K562 (cell line): ENCODE data around the gene ZCCHC24. TPM values are rescaled to one million over a fixed set of nuclear protein-coding genes. Genes with fewer than 3 reads are reported as not detected.

ENCODE experiments used
- CBFA2T2 ChIP-seq: fragments of 450-650 bp; conservative IDR thresholded peaks from 2 replicates; pipeline ENCODE4 v1.6.1; 2017; ENCODE audit warnings: mild to moderate bottlenecking
- DDX20 ChIP-seq: fragments of 450-650 bp; IDR thresholded peaks from 2 replicates; pipeline ENCODE4 v1.6.1; 2016; ENCODE audit warnings: missing genetic modification characterization, low read depth, mild to moderate bottlenecking, missing compliant biosample characterization, moderate library complexity
- E2F3 ChIP-seq: fragments of 250-450 bp; sonication (Bioruptor Pico); IDR thresholded peaks from 2 replicates; pipeline ENCODE4 v1.4.0; 2020; ENCODE audit warnings: mild to moderate bottlenecking
- GTF2F1 ChIP-seq: IDR thresholded peaks from 2 replicates; pipeline ENCODE4 v1.6.1; 2011; ENCODE audit warnings: low read depth, low read length, improper control_type of control experiment
- HNRNPLL ChIP-seq: fragments of 200-400 bp; formaldehyde crosslinking; IDR thresholded peaks from 2 replicates; pipeline ENCODE4 v1.6.1; 2017; ENCODE audit warnings: low read length, low read depth, mild to moderate bottlenecking; ENCODE audit not compliant: poor library complexity, severe bottlenecking
- MECOM ChIP-seq: fragments of 250-450 bp; sonication (Bioruptor Pico); IDR thresholded peaks from 2 replicates; pipeline ENCODE4 v1.8.0; 2022; ENCODE audit warnings: inconsistent platforms
- RBM14 ChIP-seq: fragments of 200-400 bp; formaldehyde crosslinking; IDR thresholded peaks from 2 replicates; pipeline ENCODE4 v1.6.1; 2018; ENCODE audit warnings: low read depth, mild to moderate bottlenecking, low read length, moderate library complexity, borderline replicate concordance; ENCODE audit not compliant: insufficient read depth
- TSHZ1 ChIP-seq: fragments of 250-450 bp; sonication (Bioruptor Pico); IDR thresholded peaks from 2 replicates; pipeline ENCODE4 v1.4.0; 2020; ENCODE audit warnings: mild to moderate bottlenecking, moderate library complexity
- ZKSCAN3 ChIP-seq: fragments of 250-450 bp; sonication (Bioruptor Pico); IDR thresholded peaks from 2 replicates; pipeline ENCODE4 v1.4.0; 2020
- ZNF121 ChIP-seq: sonication (generic); formaldehyde crosslinking; conservative IDR thresholded peaks from 2 replicates; pipeline ENCODE4 v1.8.0; 2022; ENCODE audit warnings: missing genetic modification reagents
- ZNF280B ChIP-seq: fragments of 250-450 bp; sonication (Bioruptor Pico); IDR thresholded peaks from 2 replicates; pipeline ENCODE4 v1.5.1; 2021; ENCODE audit warnings: mild to moderate bottlenecking
- ZNF311 ChIP-seq: fragments of 250-450 bp; sonication (Bioruptor Pico); IDR thresholded peaks from 2 replicates; pipeline ENCODE4 v1.4.0; 2020; ENCODE audit warnings: mild to moderate bottlenecking, moderate library complexity
- polyA plus RNA-seq, 8 experiments: library from polyadenylated mRNA; depleted of rRNA in 4 of 8; stranded (reverse) in 5 of 8; unstranded in 3 of 8; fragments of >200 nt; fragmentation: Nextera tagmentation in 2 of 8; fragmentation: Illumina TruSeq in 1 of 8; extraction: Ambion mirVana in 2 of 8; extraction: Trizol in 1 of 8; gene quantifications; 2 replicates each; pipeline versions ENCODE4 v1.2.1 to v1.2.3, GENCODE V29; 2011 to 2014; ENCODE audit warnings: inconsistent platforms in 1 of 8, missing spikeins in 1 of 8
- total RNA-seq, 7 experiments: library from RNA; depleted of rRNA in 6 of 7; stranded (reverse); fragments of >200 nt in 6 of 7; fragmentation: Illumina TruSeq in 2 of 7; extraction: Trizol in 2 of 7; gene quantifications; 2 replicates each; pipeline versions ENCODE4 v1.2.1 to v1.2.3, GENCODE V29; 2011 to 2021; ENCODE audit warnings: low replicate concordance in 1 of 7
- TF ChIP-seq, protein P1 (sequence below): fragments of 250-450 bp; sonication (Bioruptor Pico); IDR thresholded peaks from 2 replicates; pipeline ENCODE4 v1.5.0; 2021
- TF ChIP-seq, protein P2 (sequence below): fragments of 450-650 bp; formaldehyde crosslinking; IDR thresholded peaks from 2 replicates; pipeline ENCODE4 v1.4.0; 2020; ENCODE audit warnings: mild to moderate bottlenecking, moderate library complexity
- TF ChIP-seq, protein P3 (sequence below): fragments of 450-650 bp; IDR thresholded peaks from 2 replicates; pipeline ENCODE4 v1.6.1; 2016; ENCODE audit warnings: borderline replicate concordance
- TF ChIP-seq, protein P4 (sequence below), 2 experiments: fragments of 250-450 bp in 1 of 2; fragments of 450-650 bp in 1 of 2; sonication (Bioruptor Pico) in 1 of 2; IDR thresholded peaks; 2 replicates each; pipeline versions ENCODE4 v1.6.1 to v1.8.0; 2016 to 2021; ENCODE audit warnings: mild to moderate bottlenecking in 2 of 2, moderate library complexity in 2 of 2, missing compliant biosample characterization in 1 of 2, missing genetic modification characterization in 1 of 2

Gene ZCCHC24
- total and polyA plus RNA-seq, 9 of the 15 experiments (the other 6 are each of a cell fraction or from before 2014, with no cell fraction given), result 0.84 to 11.0 (median 4.6) TPM

DNA sequence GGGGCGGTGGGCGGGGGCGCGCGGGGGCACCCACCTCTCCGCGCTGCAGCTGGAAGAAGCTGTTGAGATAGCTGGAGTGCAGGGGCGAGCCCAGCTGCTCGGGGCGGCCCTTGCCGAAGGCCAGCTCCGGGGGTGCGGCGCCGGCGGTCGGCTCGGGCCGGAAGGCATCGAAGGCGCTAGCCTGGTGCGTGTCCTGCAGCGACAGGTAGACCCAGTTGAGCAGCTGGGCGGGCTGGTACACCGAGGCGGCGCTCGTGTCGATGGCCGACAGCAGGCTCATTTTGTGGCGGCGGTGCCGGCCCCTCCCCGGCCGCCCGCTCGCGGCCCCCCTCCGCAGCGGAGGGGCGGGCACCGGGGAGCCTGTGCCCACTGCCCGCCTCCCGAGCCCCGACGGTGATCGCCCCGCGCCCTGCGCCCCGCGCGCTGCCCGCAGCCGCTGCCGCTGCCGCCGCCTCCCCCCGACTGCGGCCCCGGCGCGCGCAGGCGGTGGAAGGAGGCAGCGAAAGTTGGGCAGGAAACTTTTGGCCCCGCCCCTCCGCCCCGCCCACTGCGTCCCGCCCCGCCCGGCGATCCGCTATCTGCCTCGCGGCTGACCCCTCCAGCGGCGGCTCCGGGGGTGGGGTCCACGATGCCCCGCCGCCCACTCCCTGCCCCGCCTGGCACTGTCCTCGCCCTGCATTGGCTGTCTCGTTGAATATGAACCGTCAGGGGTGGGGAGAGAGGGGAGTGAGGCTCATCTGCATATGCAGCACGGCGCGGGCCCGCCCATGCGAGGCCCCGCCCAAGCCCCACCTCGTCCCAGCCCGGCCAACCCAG, at the start of gene ZCCHC24 (continued):
- TF ChIP-seq ZNF311 (CRISPR knock-in tag) (no peak), GTF2F1 (no peak), ZNF121 (CRISPR knock-in tag) (no peak), ZKSCAN3 (CRISPR knock-in tag) (no peak), ZNF280B (no peak), CBFA2T2 (no peak), DDX20 (tag) (no peak), E2F3 (CRISPR knock-in tag) (no peak), HNRNPLL (no peak), TSHZ1 (CRISPR knock-in tag) (no peak), RBM14 (no peak), MECOM (CRISPR knock-in tag) (no peak)
- TF ChIP-seq, protein P1, sequence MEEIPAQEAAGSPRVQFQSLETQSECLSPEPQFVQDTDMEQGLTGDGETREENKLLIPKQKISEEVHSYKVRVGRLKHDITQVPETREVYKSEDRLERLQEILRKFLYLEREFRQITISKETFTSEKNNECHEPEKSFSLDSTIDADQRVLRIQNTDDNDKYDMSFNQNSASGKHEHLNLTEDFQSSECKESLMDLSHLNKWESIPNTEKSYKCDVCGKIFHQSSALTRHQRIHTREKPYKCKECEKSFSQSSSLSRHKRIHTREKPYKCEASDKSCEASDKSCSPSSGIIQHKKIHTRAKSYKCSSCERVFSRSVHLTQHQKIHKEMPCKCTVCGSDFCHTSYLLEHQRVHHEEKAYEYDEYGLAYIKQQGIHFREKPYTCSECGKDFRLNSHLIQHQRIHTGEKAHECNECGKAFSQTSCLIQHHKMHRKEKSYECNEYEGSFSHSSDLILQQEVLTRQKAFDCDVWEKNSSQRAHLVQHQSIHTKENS (CRISPR knock-in tag), result no peak
- TF ChIP-seq, protein P2, sequence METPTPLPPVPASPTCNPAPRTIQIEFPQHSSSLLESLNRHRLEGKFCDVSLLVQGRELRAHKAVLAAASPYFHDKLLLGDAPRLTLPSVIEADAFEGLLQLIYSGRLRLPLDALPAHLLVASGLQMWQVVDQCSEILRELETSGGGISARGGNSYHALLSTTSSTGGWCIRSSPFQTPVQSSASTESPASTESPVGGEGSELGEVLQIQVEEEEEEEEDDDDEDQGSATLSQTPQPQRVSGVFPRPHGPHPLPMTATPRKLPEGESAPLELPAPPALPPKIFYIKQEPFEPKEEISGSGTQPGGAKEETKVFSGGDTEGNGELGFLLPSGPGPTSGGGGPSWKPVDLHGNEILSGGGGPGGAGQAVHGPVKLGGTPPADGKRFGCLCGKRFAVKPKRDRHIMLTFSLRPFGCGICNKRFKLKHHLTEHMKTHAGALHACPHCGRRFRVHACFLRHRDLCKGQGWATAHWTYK (CRISPR knock-in tag), result peak; percentile 44; the same call in 1 of the 2 replicates
- TF ChIP-seq, protein P3, sequence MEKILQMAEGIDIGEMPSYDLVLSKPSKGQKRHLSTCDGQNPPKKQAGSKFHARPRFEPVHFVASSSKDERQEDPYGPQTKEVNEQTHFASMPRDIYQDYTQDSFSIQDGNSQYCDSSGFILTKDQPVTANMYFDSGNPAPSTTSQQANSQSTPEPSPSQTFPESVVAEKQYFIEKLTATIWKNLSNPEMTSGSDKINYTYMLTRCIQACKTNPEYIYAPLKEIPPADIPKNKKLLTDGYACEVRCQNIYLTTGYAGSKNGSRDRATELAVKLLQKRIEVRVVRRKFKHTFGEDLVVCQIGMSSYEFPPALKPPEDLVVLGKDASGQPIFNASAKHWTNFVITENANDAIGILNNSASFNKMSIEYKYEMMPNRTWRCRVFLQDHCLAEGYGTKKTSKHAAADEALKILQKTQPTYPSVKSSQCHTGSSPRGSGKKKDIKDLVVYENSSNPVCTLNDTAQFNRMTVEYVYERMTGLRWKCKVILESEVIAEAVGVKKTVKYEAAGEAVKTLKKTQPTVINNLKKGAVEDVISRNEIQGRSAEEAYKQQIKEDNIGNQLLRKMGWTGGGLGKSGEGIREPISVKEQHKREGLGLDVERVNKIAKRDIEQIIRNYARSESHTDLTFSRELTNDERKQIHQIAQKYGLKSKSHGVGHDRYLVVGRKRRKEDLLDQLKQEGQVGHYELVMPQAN, result no peak
- TF ChIP-seq, protein P4, sequence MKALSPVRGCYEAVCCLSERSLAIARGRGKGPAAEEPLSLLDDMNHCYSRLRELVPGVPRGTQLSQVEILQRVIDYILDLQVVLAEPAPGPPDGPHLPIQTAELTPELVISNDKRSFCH (CRISPR knock-in tag; IDR thresholded peaks at IDR 0.05), result no peak
- TF ChIP-seq, protein P4 (tag; IDR thresholded peaks at IDR 0.05), result no peak
